GM19035 (cell line): ENCODE results near the gene MR1.

ENCODE experiments used
- ATAC-seq: cut with Tn5 transposase; IDR thresholded peaks from one replicate; pipeline ENCODE4 v1.9.1; 2021; ENCODE audit not compliant: unreplicated experiment

The MR1 gene

GRCh38 chr1:181062836-181063428 is 29.1 kb downstream of the MR1 start:
- ATAC-seq: peak; percentile 69

GRCh38 chr1:181064011-181064623 is 30.3 kb downstream of the MR1 start:
- no peak for ATAC-seq

GRCh38 chr1:181064702-181065101 is 30.9 kb downstream of the MR1 start:
- no peak for ATAC-seq

- no peak for ATAC-seq
Observed at GRCh38 chr1:181073638-181074037, 39.9 kb downstream of the MR1 start.

GRCh38 chr1:181075766-181076350 is 42.1 kb downstream of the MR1 start:
- ATAC-seq: no peak

- no peak for ATAC-seq
Observed at GRCh38 chr1:181076852-181077251, 43.1 kb downstream of the MR1 start.

- ATAC-seq: no peak
Observed at GRCh38 chr1:181077576-181078242, 43.9 kb downstream of the MR1 start.

GRCh38 chr1:181079382-181079781 is 45.6 kb downstream of the MR1 start:
- ATAC-seq: no peak

- no peak for ATAC-seq
Observed at GRCh38 chr1:181079920-181080319, 46.1 kb downstream of the MR1 start.

GRCh38 chr1:181080556-181080955 is 46.8 kb downstream of the MR1 start:
- no peak for ATAC-seq

- ATAC-seq: no peak
Observed at GRCh38 chr1:181081395-181081794, 47.6 kb downstream of the MR1 start.

- ATAC-seq: no peak
Observed at GRCh38 chr1:181083842-181084605, 50.2 kb downstream of the MR1 start.

- ATAC-seq: no peak
Observed at GRCh38 chr1:181084606-181084969, 50.8 kb downstream of the MR1 start.

- no peak for ATAC-seq
Observed at GRCh38 chr1:181086091-181086490, 52.3 kb downstream of the MR1 start.

- no peak for ATAC-seq
Observed at GRCh38 chr1:181086926-181087325, 53.1 kb downstream of the MR1 start.

GRCh38 chr1:181087400-181087901 is 53.7 kb downstream of the MR1 start:
- ATAC-seq: no peak

GRCh38 chr1:181088079-181089016 is 54.6 kb downstream of the MR1 start, which contains the start of gene IER5:
Gene IER5, plus strand, starts transcription at chr1:181088700. Its CDS starts 203 bp downstream, at chr1:181088903.
- ATAC-seq: peak; percentile 72

GRCh38 chr1:181089017-181089675 is 55.4 kb downstream of the MR1 start:
- ATAC-seq: peak; percentile 7
